NCI-H128 (cell line): Measurements from ENCODE around the gene AKAP4.

Experiments used
- DNase-seq: peaks from one replicate; lab custom pipeline; 2025; ENCODE audit not compliant: unreplicated experiment; lab: John Stamatoyannopoulos, UW

AKAP4 gene

GRCh38 chrX:50200907-50201306, at the start of gene AKAP4:
Gene AKAP4, minus strand, starts transcription at chrX:50201007. Its CDS starts 118 bp downstream, at chrX:50200889.
- DNase-seq: no peak

GRCh38 chrX:50211510-50211909, 10.7 kb upstream of the AKAP4 start:
- no peak for DNase-seq

GRCh38 chrX:50206753-50207152, 5.9 kb upstream of the AKAP4 start:
- DNase-seq: no peak

GRCh38 chrX:50204364-50204899, 3.6 kb upstream of the AKAP4 start, which contains the start of gene CCNB3:
Gene CCNB3, plus strand, starts transcription at chrX:50204765. Its CDS starts 80,399 bp downstream, at chrX:50285164.
- no peak for DNase-seq

- no peak for DNase-seq
These were observed 1.7 kb upstream of the AKAP4 start for GRCh38 chrX:50202539-50202938.

GRCh38 chrX:50198348-50198747, 2.5 kb downstream of the AKAP4 start:
- no peak for DNase-seq

GRCh38 chrX:50188859-50189600, 11.8 kb downstream of the AKAP4 start:
- no peak for DNase-seq

GRCh38 chrX:50183891-50184290, 16.9 kb downstream of the AKAP4 start:
- DNase-seq: no peak

- no peak for DNase-seq
These were observed 20.5 kb downstream of the AKAP4 start for GRCh38 chrX:50180073-50180940.

GRCh38 chrX:50169717-50170116, 31.1 kb downstream of the AKAP4 start:
- no peak for DNase-seq

- DNase-seq: no peak
These were observed 32.5 kb downstream of the AKAP4 start for GRCh38 chrX:50168241-50168687.

GRCh38 chrX:50167366-50167765, 33.4 kb downstream of the AKAP4 start:
- no peak for DNase-seq

GRCh38 chrX:50165727-50166126, 35.1 kb downstream of the AKAP4 start:
- DNase-seq: no peak

- DNase-seq: no peak
These were observed 39.7 kb downstream of the AKAP4 start for GRCh38 chrX:50161127-50161526.

GRCh38 chrX:50158593-50158992, 42.2 kb downstream of the AKAP4 start:
- no peak for DNase-seq

- DNase-seq: no peak
These were observed 43.2 kb downstream of the AKAP4 start for GRCh38 chrX:50157545-50158135.

GRCh38 chrX:50154429-50154828, 46.4 kb downstream of the AKAP4 start:
- no peak for DNase-seq

- DNase-seq: no peak
These were observed 48.4 kb downstream of the AKAP4 start for GRCh38 chrX:50152456-50152855.

GRCh38 chrX:50147972-50148371, 52.8 kb downstream of the AKAP4 start:
- no peak for DNase-seq
